HG03575 (cell line): Measurements from ENCODE around the gene CANX.

ENCODE experiments used
- ATAC-seq: cut with Tn5 transposase; IDR thresholded peaks from one replicate; pipeline ENCODE4 v1.9.1; 2021; ENCODE audit not compliant: unreplicated experiment, insufficient number of reproducible peaks, low FRiP score; ENCODE audit errors: extremely low read depth

The CANX gene

GRCh38 chr5:179746872-179747271 is 48.1 kb downstream of the CANX start:
- ATAC-seq: no peak

GRCh38 chr5:179747811-179748210 is 49.0 kb downstream of the CANX start:
- no peak for ATAC-seq

- ATAC-seq: no peak
Observed at GRCh38 chr5:179749857-179750508, 51.2 kb downstream of the CANX start.

- ATAC-seq: no peak
Observed at GRCh38 chr5:179753971-179754370, 55.2 kb downstream of the CANX start.

- no peak for ATAC-seq
Observed at GRCh38 chr5:179755022-179755421, 56.3 kb downstream of the CANX start.

- no peak for ATAC-seq
Observed at GRCh38 chr5:179758955-179759354, 60.2 kb downstream of the CANX start.

- ATAC-seq: no peak
Observed at GRCh38 chr5:179759581-179760551, 61.1 kb downstream of the CANX start.

GRCh38 chr5:179762079-179762780 is 63.5 kb downstream of the CANX start:
- ATAC-seq: no peak

- ATAC-seq: no peak
Observed at GRCh38 chr5:179762781-179763176, 64.0 kb downstream of the CANX start.

GRCh38 chr5:179763215-179763945 is 64.6 kb downstream of the CANX start:
- ATAC-seq: no peak

- no peak for ATAC-seq
Observed at GRCh38 chr5:179764056-179764455, 65.3 kb downstream of the CANX start.

GRCh38 chr5:179765400-179765799 is 66.6 kb downstream of the CANX start:
- no peak for ATAC-seq

- ATAC-seq: no peak
Observed at GRCh38 chr5:179766021-179766725, 67.4 kb downstream of the CANX start.

GRCh38 chr5:179766726-179767455 is 68.1 kb downstream of the CANX start:
- no peak for ATAC-seq

GRCh38 chr5:179767496-179768100 is 68.8 kb downstream of the CANX start:
- no peak for ATAC-seq

GRCh38 chr5:179768326-179769085 is 69.7 kb downstream of the CANX start:
- ATAC-seq: no peak

- ATAC-seq: no peak
Observed at GRCh38 chr5:179769271-179769670, 70.5 kb downstream of the CANX start.
